HG03439 (cell line): ENCODE measurements around the gene GRIK2.
"Not testable (repeated sequence)": the region's sequence is repeated elsewhere in the genome, so short reads cannot be mapped to it uniquely, and the experiment has no call there.

Experiments
- ATAC-seq: cut with Tn5 transposase; IDR thresholded peaks from one replicate; pipeline ENCODE4 v1.9.1; 2021; ENCODE audit warnings: mild to moderate bottlenecking, moderate library complexity; ENCODE audit not compliant: unreplicated experiment

Gene GRIK2

GRCh38 chr6:101393251-101393828, at the start of gene GRIK2:
Gene GRIK2, plus strand, starts transcription at chr6:101393708.
- ATAC-seq = peak; percentile 48

GRCh38 chr6:101344885-101345284, 48.6 kb upstream of the GRIK2 start:
- ATAC-seq = no peak

GRCh38 chr6:101348816-101349215, 44.7 kb upstream of the GRIK2 start:
- ATAC-seq = no peak

- not testable (repeated sequence) for ATAC-seq
Observed at GRCh38 chr6:101350631-101351030, 42.9 kb upstream of the GRIK2 start.

DNA sequence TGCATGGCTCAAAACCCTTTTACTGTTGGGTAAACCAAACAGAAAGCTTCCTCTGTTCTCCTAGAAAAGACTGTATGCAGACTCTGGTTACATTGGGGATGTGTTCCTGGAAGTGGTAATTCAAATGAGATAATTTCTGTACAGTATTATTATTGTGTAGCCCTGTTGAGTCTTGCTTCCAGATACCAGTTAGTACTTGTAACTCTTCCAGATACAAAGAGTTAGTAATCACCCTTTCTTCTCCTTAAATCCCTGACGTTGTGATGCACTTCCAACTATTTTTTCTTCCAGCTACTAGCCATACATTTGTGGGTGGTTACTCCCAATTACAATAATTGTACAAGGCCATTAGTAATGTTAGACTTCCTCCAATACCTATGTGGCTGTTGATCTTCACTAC, 42.3 kb upstream of the GRIK2 start:
- no peak for ATAC-seq

GRCh38 chr6:101352316-101352715, 41.2 kb upstream of the GRIK2 start:
- no peak for ATAC-seq

- no peak for ATAC-seq
Observed at GRCh38 chr6:101365181-101365580, 28.3 kb upstream of the GRIK2 start.

DNA sequence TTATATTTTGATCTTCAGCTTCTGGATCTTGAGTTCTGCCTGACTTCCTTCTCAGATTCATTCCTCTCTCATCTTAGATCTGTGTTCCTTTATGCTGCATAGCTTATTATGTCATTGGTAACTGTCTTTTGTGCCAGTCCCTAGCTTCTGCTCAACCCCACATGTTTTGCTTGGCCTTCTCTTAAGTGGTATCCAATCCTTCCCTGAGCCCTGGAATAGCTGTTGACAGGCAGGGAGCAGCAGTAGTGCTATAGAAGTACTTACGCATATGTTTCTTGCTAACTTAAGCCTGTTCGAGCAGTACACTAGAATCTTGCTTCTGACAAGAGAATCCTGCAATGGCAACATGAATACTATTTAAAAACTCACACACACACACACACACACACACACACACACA, 13.6 kb upstream of the GRIK2 start:
- no peak for ATAC-seq

GRCh38 chr6:101380897-101381630, 12.4 kb upstream of the GRIK2 start:
- ATAC-seq = no peak

- ATAC-seq = not testable (repeated sequence)
Observed at GRCh38 chr6:101383747-101384146, 9.8 kb upstream of the GRIK2 start.

DNA sequence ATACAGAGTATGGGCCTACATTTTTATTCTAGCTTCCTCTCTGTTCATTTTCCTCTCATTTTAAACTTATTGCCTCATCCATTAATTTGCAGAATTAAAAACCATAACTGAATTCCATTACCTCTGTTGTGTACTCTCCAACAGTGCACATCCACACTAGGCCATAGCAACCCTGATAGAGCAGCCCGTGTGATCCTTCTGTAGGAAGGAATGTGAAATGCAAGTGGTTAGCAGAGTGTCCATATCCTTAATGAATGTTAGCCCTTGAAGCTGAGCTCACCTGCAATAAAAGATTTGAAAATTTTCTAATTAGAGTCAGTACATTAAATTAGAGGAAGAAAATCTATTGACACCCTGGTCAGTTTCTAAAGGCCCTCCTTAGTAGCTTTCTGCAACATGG, 6.5 kb upstream of the GRIK2 start:
- no peak for ATAC-seq

- no peak for ATAC-seq
Observed at GRCh38 chr6:101391772-101392585, 1.5 kb upstream of the GRIK2 start.

DNA sequence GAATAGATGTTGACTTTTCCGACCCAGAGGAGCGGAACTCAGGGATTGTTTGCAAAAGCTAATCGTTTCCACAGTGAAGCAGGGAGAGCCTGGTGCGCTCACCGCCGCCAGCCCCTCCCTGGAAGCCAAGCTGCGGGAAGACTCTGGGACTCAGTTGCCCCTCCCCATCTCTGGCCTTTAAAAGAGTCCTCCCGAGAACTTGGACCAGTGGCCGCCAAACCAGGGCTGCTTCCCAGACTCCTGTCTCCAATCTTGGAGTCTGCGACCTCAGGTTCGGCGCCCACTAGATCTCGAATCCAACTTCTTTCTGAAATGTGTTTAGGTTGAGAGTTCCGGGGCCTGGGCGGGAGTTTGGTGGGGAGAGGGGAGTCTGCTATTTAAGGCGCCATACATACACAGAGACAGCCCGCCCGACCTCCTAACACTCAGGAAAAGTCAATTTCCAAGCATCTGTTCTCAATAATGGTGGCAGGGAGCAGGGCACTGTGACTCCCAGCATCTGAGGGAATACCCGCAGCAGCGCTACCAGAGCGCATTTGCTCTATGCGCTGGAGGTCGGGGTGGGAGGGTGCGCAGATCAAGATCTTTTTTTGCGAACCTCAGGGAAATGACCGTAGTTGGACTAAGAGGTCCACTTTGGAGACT, 800 bp upstream of the GRIK2 start:
- no peak for ATAC-seq

- ATAC-seq = no peak
Observed at GRCh38 chr6:101393829-101394251, 332 bp downstream of the GRIK2 start.

GRCh38 chr6:101394936-101395335, 1.4 kb downstream of the GRIK2 start:
- ATAC-seq = no peak

DNA sequence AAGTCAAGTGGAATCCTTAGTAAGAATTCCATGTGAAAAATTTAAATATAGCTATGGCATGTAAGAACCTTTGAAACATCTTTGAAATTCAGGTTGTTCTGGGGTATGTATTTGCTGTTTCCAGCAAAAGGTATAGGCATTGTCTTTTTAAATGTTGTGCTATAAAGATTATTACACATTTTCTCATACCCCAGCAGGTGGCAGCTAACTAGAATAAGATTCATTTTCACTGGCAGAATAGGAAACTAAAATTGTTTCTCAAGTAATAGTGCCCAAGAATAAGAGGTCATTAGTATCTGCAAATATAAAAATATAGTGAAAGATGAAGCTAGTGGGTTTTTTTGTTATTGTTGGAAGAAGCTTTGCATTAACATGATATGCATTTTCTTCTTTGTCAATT, 1.8 kb downstream of the GRIK2 start:
- ATAC-seq = no peak

- ATAC-seq = no peak
Observed at GRCh38 chr6:101396548-101397173, 3.2 kb downstream of the GRIK2 start.

DNA sequence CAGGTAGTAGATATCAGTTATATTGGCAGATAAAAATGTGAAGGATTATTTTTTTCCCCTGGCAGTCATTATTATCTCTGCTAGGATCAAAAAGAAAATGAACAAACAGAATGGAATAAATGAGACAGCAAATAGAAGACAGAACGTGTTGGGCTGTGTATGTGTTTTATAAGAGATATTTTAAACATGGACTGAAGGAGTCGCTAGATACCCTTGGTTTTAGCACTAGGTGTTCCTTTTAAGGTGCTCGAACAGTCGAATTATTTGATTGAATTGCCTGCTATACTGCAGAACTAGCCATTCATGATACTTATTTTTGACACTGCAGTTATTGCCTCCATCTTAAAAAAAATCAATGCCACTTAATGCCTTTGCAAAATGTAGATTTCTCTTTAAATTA, 3.7 kb downstream of the GRIK2 start:
- no peak for ATAC-seq

DNA sequence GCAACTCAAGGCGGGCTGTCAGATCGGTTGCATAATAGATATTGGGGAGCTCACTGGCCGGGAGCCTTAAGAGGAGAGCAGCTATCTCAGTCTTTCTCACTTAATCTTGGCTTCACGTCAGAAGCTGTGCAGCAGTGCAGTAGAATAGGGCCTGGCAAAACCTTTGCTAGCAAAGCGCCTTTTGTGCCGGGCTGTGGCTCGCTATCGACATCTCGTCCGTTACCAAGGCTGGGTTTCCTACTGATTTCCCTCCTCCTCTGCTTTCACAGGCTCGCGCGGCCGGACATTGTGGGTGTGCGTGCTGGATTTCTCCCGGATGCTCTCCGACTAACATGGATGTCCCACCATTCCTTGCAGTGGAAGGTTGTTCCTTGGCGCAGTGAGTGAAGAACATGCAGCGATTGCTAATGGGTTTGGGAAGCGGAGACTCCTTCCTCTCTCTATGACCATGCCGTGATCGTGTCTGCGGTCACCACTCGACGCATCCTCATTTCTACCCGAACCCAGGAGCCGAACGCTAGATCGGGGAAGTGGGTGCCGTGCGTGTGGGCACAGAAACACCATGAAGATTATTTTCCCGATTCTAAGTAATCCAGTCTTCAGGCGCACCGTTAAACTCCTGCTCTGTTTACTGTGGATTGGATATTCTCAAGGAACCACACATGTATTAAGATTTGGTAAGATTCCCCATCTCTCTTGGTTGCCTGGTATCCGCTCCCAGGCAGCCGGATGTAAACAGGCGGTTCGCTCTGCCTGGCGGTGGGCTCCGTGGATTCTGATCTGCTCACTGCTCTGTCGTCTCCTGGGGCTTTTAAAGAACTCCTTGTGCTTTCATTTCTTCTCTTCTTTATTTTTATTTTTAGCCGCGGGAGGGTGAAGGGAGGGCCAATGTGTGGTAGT, 5.5 kb downstream of the GRIK2 start:
- ATAC-seq = no peak

GRCh38 chr6:101399616-101400162, 6.2 kb downstream of the GRIK2 start:
- no peak for ATAC-seq
